ENCODE data around the gene BCL11A. TPM values are rescaled to one million over a fixed set of nuclear protein-coding genes. Genes with fewer than 3 reads are reported as not detected.

BCL11A gene
- polyA plus RNA-seq, 1 donor from 2014 or later: 44.0 TPM

DNA sequence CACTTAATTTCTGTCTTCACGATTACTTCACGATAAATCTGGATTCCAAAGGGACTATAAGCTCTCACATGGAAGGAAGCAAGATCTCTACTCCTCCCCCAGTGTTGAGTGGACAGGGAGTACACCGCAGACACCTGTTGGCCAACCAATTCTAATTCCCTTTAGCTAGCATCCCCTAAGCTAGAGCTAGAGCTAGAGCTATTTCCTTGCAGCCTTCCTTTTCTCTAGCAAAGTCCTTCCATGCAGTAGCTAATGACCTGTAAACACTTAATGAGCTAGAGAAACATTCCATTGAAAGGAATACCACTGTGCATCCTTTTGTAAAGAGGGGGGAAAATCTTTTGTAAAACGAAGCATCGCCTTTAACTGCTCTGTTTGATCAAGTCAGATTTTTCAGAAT lies 56.5 kb downstream of the BCL11A start:
- TF ChIP-seq POLR2AphosphoS5 (IDR thresholded peaks at IDR 0.05): no peak
- no peak for TF ChIP-seq EZH2 (IDR thresholded peaks at IDR 0.05; ENCODE audit: borderline replicate concordance, insufficient read depth, low read length, poor library complexity, severe bottlenecking)
- TF ChIP-seq MXI1 (conservative IDR thresholded peaks at IDR 0.05; ENCODE audit: poor library complexity, severe bottlenecking): no peak
- TF ChIP-seq TAF1 (IDR thresholded peaks at IDR 0.05; ENCODE audit: low read depth): no peak
- no peak for TF ChIP-seq SMC3 (conservative IDR thresholded peaks at IDR 0.05; ENCODE audit: poor library complexity)
- TF ChIP-seq RAD21 (conservative IDR thresholded peaks at IDR 0.05): no peak
- TF ChIP-seq, protein P1, sequence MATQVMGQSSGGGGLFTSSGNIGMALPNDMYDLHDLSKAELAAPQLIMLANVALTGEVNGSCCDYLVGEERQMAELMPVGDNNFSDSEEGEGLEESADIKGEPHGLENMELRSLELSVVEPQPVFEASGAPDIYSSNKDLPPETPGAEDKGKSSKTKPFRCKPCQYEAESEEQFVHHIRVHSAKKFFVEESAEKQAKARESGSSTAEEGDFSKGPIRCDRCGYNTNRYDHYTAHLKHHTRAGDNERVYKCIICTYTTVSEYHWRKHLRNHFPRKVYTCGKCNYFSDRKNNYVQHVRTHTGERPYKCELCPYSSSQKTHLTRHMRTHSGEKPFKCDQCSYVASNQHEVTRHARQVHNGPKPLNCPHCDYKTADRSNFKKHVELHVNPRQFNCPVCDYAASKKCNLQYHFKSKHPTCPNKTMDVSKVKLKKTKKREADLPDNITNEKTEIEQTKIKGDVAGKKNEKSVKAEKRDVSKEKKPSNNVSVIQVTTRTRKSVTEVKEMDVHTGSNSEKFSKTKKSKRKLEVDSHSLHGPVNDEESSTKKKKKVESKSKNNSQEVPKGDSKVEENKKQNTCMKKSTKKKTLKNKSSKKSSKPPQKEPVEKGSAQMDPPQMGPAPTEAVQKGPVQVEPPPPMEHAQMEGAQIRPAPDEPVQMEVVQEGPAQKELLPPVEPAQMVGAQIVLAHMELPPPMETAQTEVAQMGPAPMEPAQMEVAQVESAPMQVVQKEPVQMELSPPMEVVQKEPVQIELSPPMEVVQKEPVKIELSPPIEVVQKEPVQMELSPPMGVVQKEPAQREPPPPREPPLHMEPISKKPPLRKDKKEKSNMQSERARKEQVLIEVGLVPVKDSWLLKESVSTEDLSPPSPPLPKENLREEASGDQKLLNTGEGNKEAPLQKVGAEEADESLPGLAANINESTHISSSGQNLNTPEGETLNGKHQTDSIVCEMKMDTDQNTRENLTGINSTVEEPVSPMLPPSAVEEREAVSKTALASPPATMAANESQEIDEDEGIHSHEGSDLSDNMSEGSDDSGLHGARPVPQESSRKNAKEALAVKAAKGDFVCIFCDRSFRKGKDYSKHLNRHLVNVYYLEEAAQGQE (IDR thresholded peaks at IDR 0.05; ENCODE audit: borderline replicate concordance): no peak
- TF ChIP-seq, protein P2, sequence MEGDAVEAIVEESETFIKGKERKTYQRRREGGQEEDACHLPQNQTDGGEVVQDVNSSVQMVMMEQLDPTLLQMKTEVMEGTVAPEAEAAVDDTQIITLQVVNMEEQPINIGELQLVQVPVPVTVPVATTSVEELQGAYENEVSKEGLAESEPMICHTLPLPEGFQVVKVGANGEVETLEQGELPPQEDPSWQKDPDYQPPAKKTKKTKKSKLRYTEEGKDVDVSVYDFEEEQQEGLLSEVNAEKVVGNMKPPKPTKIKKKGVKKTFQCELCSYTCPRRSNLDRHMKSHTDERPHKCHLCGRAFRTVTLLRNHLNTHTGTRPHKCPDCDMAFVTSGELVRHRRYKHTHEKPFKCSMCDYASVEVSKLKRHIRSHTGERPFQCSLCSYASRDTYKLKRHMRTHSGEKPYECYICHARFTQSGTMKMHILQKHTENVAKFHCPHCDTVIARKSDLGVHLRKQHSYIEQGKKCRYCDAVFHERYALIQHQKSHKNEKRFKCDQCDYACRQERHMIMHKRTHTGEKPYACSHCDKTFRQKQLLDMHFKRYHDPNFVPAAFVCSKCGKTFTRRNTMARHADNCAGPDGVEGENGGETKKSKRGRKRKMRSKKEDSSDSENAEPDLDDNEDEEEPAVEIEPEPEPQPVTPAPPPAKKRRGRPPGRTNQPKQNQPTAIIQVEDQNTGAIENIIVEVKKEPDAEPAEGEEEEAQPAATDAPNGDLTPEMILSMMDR (IDR thresholded peaks at IDR 0.05; ENCODE audit: poor library complexity, severe bottlenecking): no peak
- no peak for TF ChIP-seq EP300 (conservative IDR thresholded peaks at IDR 0.05; ENCODE audit: poor library complexity, severe bottlenecking)
- H3K9me2 ChIP-seq (ENCODE audit: insufficient read depth, low read length): no peaks in the 10 kb centered on the region
- peaks cover 89% of the 10 kb centered on the region for H3K79me2 ChIP-seq (replicated peaks; ENCODE audit: insufficient read depth, low read length)
- H3K27me3 ChIP-seq (ENCODE audit: insufficient read depth, low read depth, low read length): no peaks in the 10 kb centered on the region
- H3K4me2 ChIP-seq (ENCODE audit: low read length): no peak overlapping the region
- H3F3A ChIP-seq (ENCODE audit: insufficient read depth, low read length, poor library complexity, severe bottlenecking): no peaks in the 10 kb centered on the region
- no peaks in the 10 kb centered on the region for H3K36me3 ChIP-seq (ENCODE audit: insufficient read depth, low read length)
- no peak overlapping the region for H2AFZ ChIP-seq (ENCODE audit: low read depth, low read length)
- no peak overlapping the region for H3K27ac ChIP-seq (ENCODE audit: low read length)
- H3K9ac ChIP-seq (ENCODE audit: low read length): no peak overlapping the region
- H4K20me1 ChIP-seq (ENCODE audit: insufficient read depth): no peaks in the 10 kb centered on the region
- H3K4me3 ChIP-seq (ENCODE audit: low read length): no peak overlapping the region
- no peaks in the 10 kb centered on the region for H3K9me3 ChIP-seq (ENCODE audit: low read length)

DNA sequence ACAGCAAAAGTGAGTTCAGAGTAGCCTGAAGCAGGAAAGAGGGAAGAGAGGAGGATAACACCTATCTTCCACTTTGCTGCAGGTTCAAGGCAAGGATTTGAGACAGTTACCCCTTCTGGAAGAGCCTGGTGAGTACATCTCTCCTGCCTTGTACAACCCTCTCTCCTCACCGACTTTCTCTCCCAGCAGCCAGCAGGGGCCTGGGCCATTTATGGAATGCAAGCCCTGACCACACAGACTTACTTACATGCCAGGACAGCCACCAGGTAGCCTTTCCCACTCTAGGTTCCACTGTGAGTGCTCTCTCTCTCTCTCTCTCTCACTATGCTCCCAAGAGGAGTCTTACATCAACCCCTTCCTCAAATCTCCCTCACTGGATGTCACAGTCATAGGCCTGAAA lies 57.0 kb downstream of the BCL11A start:
- no peak overlapping the region for H3K27ac ChIP-seq (ENCODE audit: low read length)
- no peak overlapping the region for H3K9ac ChIP-seq (ENCODE audit: low read length)
- no peaks in the 10 kb centered on the region for H3K36me3 ChIP-seq (ENCODE audit: insufficient read depth, low read length)
- H2AFZ ChIP-seq (ENCODE audit: low read depth, low read length): no peak overlapping the region
- H3K79me2 ChIP-seq (replicated peaks; ENCODE audit: insufficient read depth, low read length): peaks cover 88% of the 10 kb centered on the region
- TF ChIP-seq EZH2 (IDR thresholded peaks at IDR 0.05; ENCODE audit: borderline replicate concordance, insufficient read depth, low read length, poor library complexity, severe bottlenecking) (no peak), EP300 (conservative IDR thresholded peaks at IDR 0.05; ENCODE audit: poor library complexity, severe bottlenecking) (no peak), MXI1 (conservative IDR thresholded peaks at IDR 0.05; ENCODE audit: poor library complexity, severe bottlenecking) (no peak), SMC3 (conservative IDR thresholded peaks at IDR 0.05; ENCODE audit: poor library complexity) (no peak), RAD21 (conservative IDR thresholded peaks at IDR 0.05) (no peak), TAF1 (IDR thresholded peaks at IDR 0.05; ENCODE audit: low read depth) (no peak), POLR2AphosphoS5 (IDR thresholded peaks at IDR 0.05) (no peak)
- TF ChIP-seq, protein P2 (IDR thresholded peaks at IDR 0.05; ENCODE audit: poor library complexity, severe bottlenecking): no peak
- TF ChIP-seq, protein P1 (IDR thresholded peaks at IDR 0.05; ENCODE audit: borderline replicate concordance): no peak
- H3K27me3 ChIP-seq (ENCODE audit: insufficient read depth, low read depth, low read length): no peaks in the 10 kb centered on the region
- H3K9me3 ChIP-seq (ENCODE audit: low read length): no peaks in the 10 kb centered on the region
- H3K9me2 ChIP-seq (ENCODE audit: insufficient read depth, low read length): no peaks in the 10 kb centered on the region
- no peaks in the 10 kb centered on the region for H4K20me1 ChIP-seq (ENCODE audit: insufficient read depth)
- no peak overlapping the region for H3K4me3 ChIP-seq (ENCODE audit: low read length)
- no peak overlapping the region for H3K4me2 ChIP-seq (ENCODE audit: low read length)
- no peaks in the 10 kb centered on the region for H3F3A ChIP-seq (ENCODE audit: insufficient read depth, low read length, poor library complexity, severe bottlenecking)
